Thymus (tissue), 11 donors: Measurements from ENCODE around the gene VMP1. TPM values are rescaled to one million over a fixed set of nuclear protein-coding genes. Genes with fewer than 3 reads are reported as not detected.
"Not testable (repeated sequence)": the region's sequence is repeated elsewhere in the genome, so short reads cannot be mapped to it uniquely, and the experiment has no call there.

Source experiments
- DNase-seq, 9 donors: peaks; one replicate each; pipeline ENCODE4 v3.0.0-alpha.2; 2013; ENCODE audit warnings: low spot score in 9 of 9, low read depth in 6 of 9, missing footprints in 1 of 9
- H3K27ac ChIP-seq, 2 donors: one replicate each; pipeline ENCODE4 v1.5.1; 2013; ENCODE audit warnings: control low read depth in 1 of 2, low read depth in 1 of 2, low read length in 1 of 2, mild to moderate bottlenecking in 1 of 2, moderate library complexity in 1 of 2
- H3K27me3 ChIP-seq, 2 donors: one replicate each; pipeline ENCODE4 v1.5.1; 2013; ENCODE audit warnings: low read length in 1 of 2; ENCODE audit not compliant: control insufficient read depth in 2 of 2, insufficient read depth in 1 of 2
- H3K36me3 ChIP-seq, 2 donors: one replicate each; pipeline ENCODE4 v1.5.1; 2013; ENCODE audit warnings: low read length in 1 of 2, mild to moderate bottlenecking in 1 of 2, moderate library complexity in 1 of 2; ENCODE audit not compliant: control insufficient read depth in 2 of 2, insufficient read depth in 2 of 2
- H3K4me1 ChIP-seq, 2 donors: one replicate each; pipeline ENCODE4 v1.5.1; 2013; ENCODE audit warnings: low read length in 2 of 2; ENCODE audit not compliant: control insufficient read depth in 2 of 2, insufficient read depth in 2 of 2
- H3K4me3 ChIP-seq, 2 donors: one replicate each; pipeline ENCODE4 v1.5.1; 2013; ENCODE audit warnings: low read length in 2 of 2, control low read depth in 1 of 2, mild to moderate bottlenecking in 1 of 2
- H3K9me3 ChIP-seq, 2 donors: one replicate each; pipeline ENCODE4 v1.5.1; 2013; ENCODE audit warnings: low read length in 1 of 2, mild to moderate bottlenecking in 1 of 2; ENCODE audit not compliant: control insufficient read depth in 2 of 2, insufficient read depth in 1 of 2
- WGBS: extraction: QIAGEN DNeasy Blood & Tissue Kit; methylation state at CpG from one replicate; pipeline ENCODE4 v1.1.7; 2013; 5-methylcytosine and 5-hydroxymethylcytosine counted together
- polyA plus RNA-seq: library from polyadenylated mRNA; stranded (reverse); fragments of 200-250 nt; gene quantifications from one replicate; pipeline ENCODE4 v1.2.3, GENCODE V29; 2013
- total RNA-seq: library from RNA; stranded (reverse); fragments of 120-200 nt; gene quantifications from one replicate; pipeline ENCODE4 v1.2.4, GENCODE V29; 2013
- donor health status: healthy.

Gene VMP1
- total and polyA plus RNA-seq, 2 donors, result 72.3 to 202 TPM

- Histone ChIP-seq H3K9me3 (peaks cover 0 to 4% of the 10 kb centered on the region in 2 donors), H3K4me3 (no peak overlapping the region), H3K36me3 (peaks cover 3 to 7% of the 10 kb centered on the region in 2 donors), H3K4me1 (no peaks in the 10 kb centered on the region), H3K27ac (no peak overlapping the region), H3K27me3 (no peaks in the 10 kb centered on the region)
- DNase-seq, result peak; percentile 40 to 86 (median 74)
- 33% methylated on average over 3 of the region's 3 CpGs for WGBS
Measured at GRCh38 chr17:59753522-59754467, 46.3 kb downstream of the VMP1 start.

GRCh38 chr17:59754552-59754951 is 47.1 kb downstream of the VMP1 start:
- peaks cover 0 to 8% of the 10 kb centered on the region in 2 donors for H3K9me3 ChIP-seq
- no peaks in the 10 kb centered on the region for H3K4me1 ChIP-seq
- no peak overlapping the region for H3K27ac ChIP-seq

GRCh38 chr17:59755069-59755468 is 47.6 kb downstream of the VMP1 start:
- not testable (repeated sequence) for DNase-seq, H3K36me3 ChIP-seq, H3K27ac ChIP-seq, H3K9me3 ChIP-seq, H3K4me1 ChIP-seq, H3K27me3 ChIP-seq, H3K4me3 ChIP-seq
- WGBS, result 98% methylated on average over 12 of the region's 12 CpGs

More at GRCh38 chr17:59754552-59754951, 47.1 kb downstream of the VMP1 start:
- H3K4me3 ChIP-seq, result no peak overlapping the region
- H3K27me3 ChIP-seq, result no peaks in the 10 kb centered on the region
- H3K36me3 ChIP-seq, result peaks cover 3 to 7% of the 10 kb centered on the region in 2 donors
- DNase-seq, result no peak

- DNase-seq, result no peak
- Histone ChIP-seq H3K27ac (peak overlapping the region in 1 of 2 donors; percentile 18), H3K9me3 (peaks cover 0 to 8% of the 10 kb centered on the region in 2 donors), H3K4me1 (no peaks in the 10 kb centered on the region), H3K36me3 (peaks cover 3 to 7% of the 10 kb centered on the region in 2 donors), H3K27me3 (no peaks in the 10 kb centered on the region), H3K4me3 (no peak overlapping the region)
- 95% methylated on average over 3 of the region's 3 CpGs for WGBS
Measured at GRCh38 chr17:59756236-59756818, 48.9 kb downstream of the VMP1 start.

GRCh38 chr17:59757043-59757442 is 49.6 kb downstream of the VMP1 start:
- Histone ChIP-seq H3K9me3 (peaks cover 0 to 8% of the 10 kb centered on the region in 2 donors), H3K4me3 (no peak overlapping the region), H3K4me1 (no peaks in the 10 kb centered on the region), H3K27ac (no peak overlapping the region), H3K27me3 (no peaks in the 10 kb centered on the region), H3K36me3 (peaks cover 7 to 8% of the 10 kb centered on the region in 2 donors)
- no peak for DNase-seq

GRCh38 chr17:59757470-59757869 is 50.0 kb downstream of the VMP1 start:
- Histone ChIP-seq H3K27ac (no peak overlapping the region), H3K4me1 (no peaks in the 10 kb centered on the region), H3K9me3 (peaks cover 0 to 8% of the 10 kb centered on the region in 2 donors), H3K4me3 (no peak overlapping the region), H3K27me3 (no peaks in the 10 kb centered on the region), H3K36me3 (peaks cover 7 to 8% of the 10 kb centered on the region in 2 donors)
- 95% methylated on average over 1 of the region's 1 CpG for WGBS
- DNase-seq, result no peak

- H3K27ac ChIP-seq, result peak overlapping the region in 1 of 2 donors; percentile 13
- H3K4me3 ChIP-seq, result no peak overlapping the region
- DNase-seq, result no peak
- no peaks in the 10 kb centered on the region for H3K27me3 ChIP-seq
- 99% methylated on average over 2 of the region's 2 CpGs for WGBS
- no peaks in the 10 kb centered on the region for H3K4me1 ChIP-seq
- peaks cover 7 to 8% of the 10 kb centered on the region in 2 donors for H3K36me3 ChIP-seq
- H3K9me3 ChIP-seq, result peaks cover 0 to 8% of the 10 kb centered on the region in 2 donors
Measured at GRCh38 chr17:59757881-59758385, 50.5 kb downstream of the VMP1 start.

- not testable (repeated sequence) for H3K4me1 ChIP-seq, H3K4me3 ChIP-seq, H3K9me3 ChIP-seq, H3K27me3 ChIP-seq, H3K36me3 ChIP-seq, DNase-seq, H3K27ac ChIP-seq
- 96% methylated on average over 4 of the region's 4 CpGs for WGBS
Measured at GRCh38 chr17:59758998-59759651, 51.7 kb downstream of the VMP1 start.

- Histone ChIP-seq H3K4me1 (no peaks in the 10 kb centered on the region), H3K27ac (no peak overlapping the region), H3K4me3 (no peak overlapping the region), H3K27me3 (no peaks in the 10 kb centered on the region), H3K36me3 (peaks cover 7 to 9% of the 10 kb centered on the region in 2 donors), H3K9me3 (peaks cover 0 to 8% of the 10 kb centered on the region in 2 donors)
- no peak for DNase-seq
- 95% methylated on average over 1 of the region's 1 CpG for WGBS
Measured at GRCh38 chr17:59760160-59760559, 52.7 kb downstream of the VMP1 start.
